Kidney (tissue), 14 donors: ENCODE data around the gene KCNMB2. TPM values are rescaled to one million over a fixed set of nuclear protein-coding genes. Genes with fewer than 3 reads are reported as not detected.

ENCODE experiments used
- DNase-seq, 5 donors: peaks; one replicate each; pipeline ENCODE4 v3.0.0-alpha.2; 2013 to 2020
- FAIRE-seq: peaks from 2 replicates; lab custom pipeline; 2012; peaks lifted over from hg19 to GRCh38; lab: Jason Lieb, UNC
- H3K27ac ChIP-seq, 2 donors: one replicate each; pipeline ENCODE4 v1.7.0; 2013; ENCODE audit warnings: low read depth in 2 of 2, low read length in 2 of 2, inconsistent platforms in 1 of 2
- H3K27me3 ChIP-seq: one replicate; pipeline ENCODE4 v1.7.1; 2013; ENCODE audit warnings: low read length, inconsistent platforms; ENCODE audit not compliant: control insufficient read depth, insufficient read depth
- H3K36me3 ChIP-seq, 3 donors: one replicate each; pipeline versions ENCODE4 v1.7.0 to v1.7.1; 2013; ENCODE audit warnings: low read length in 3 of 3, control low read depth in 1 of 3, inconsistent platforms in 1 of 3; ENCODE audit not compliant: insufficient read depth in 3 of 3, control insufficient read depth in 2 of 3
- H3K4me1 ChIP-seq, 3 donors: one replicate each; pipeline versions ENCODE4 v1.7.0 to v1.7.1; 2013; ENCODE audit warnings: low read length in 3 of 3, inconsistent platforms in 1 of 3, low read depth in 1 of 3; ENCODE audit not compliant: control insufficient read depth in 2 of 3, insufficient read depth in 2 of 3
- H3K4me3 ChIP-seq, 3 donors: one replicate each; pipeline versions ENCODE4 v1.7.0 to v1.8.1; 2013; ENCODE audit warnings: low read length in 3 of 3, control low read depth in 1 of 3, inconsistent platforms in 1 of 3
- H3K9ac ChIP-seq, 3 donors: one replicate each; pipeline versions ENCODE4 v1.7.0 to v1.7.1; 2013; ENCODE audit warnings: low read length in 3 of 3, control low read depth in 1 of 3, inconsistent platforms in 1 of 3
- H3K9me3 ChIP-seq, 3 donors: one replicate each; pipeline versions ENCODE4 v1.7.0 to v1.7.1; 2013; ENCODE audit warnings: low read length in 3 of 3, control low read depth in 1 of 3, inconsistent platforms in 1 of 3; ENCODE audit not compliant: control insufficient read depth in 2 of 3, insufficient read depth in 1 of 3
- CTCF ChIP-seq: IDR thresholded peaks from 3 replicates; pipeline ENCODE4 v1.5.1; 2012; ENCODE audit warnings: mild to moderate bottlenecking, moderate library complexity, borderline replicate concordance; ENCODE audit not compliant: insufficient read depth; ENCODE audit errors: extremely low read depth
- intact Hi-C: fragments of 100-400 bp; cut with DNase I; formaldehyde crosslinking; loops from one replicate; pipeline ENCODE4 v1.11.1; 2022
- polyA plus RNA-seq: library from polyadenylated mRNA; stranded (reverse); fragments of 350-450 nt; fragmentation: Illumina TruSeq; extraction: RNeasy Lipid Tissue Mini Kit (QIAGEN cat#74804); gene quantifications from one replicate; pipeline ENCODE4 v1.2.3, GENCODE V29; 2014; ENCODE audit warnings: low read depth, low replicate concordance; ENCODE audit not compliant: insufficient read depth
- total RNA-seq: library from RNA; stranded (reverse); fragmentation: NEBNext Ultra II Directional; extraction: Animal tissue kit (Norgen Biotek cat#: 25700); gene quantifications from one replicate; pipeline ENCODE4 v1.2.1, GENCODE V29; 2021
- donor health status: control.
- donor health status: control.
- donor health status: control.
- donor health status: control.
- donor health status: control.
- donor health status: DM: yes; HTN: yes; CAD: no.
- donor health status: Normal renal cell carcinoma (clear cell type).

KCNMB2 gene
- total and polyA plus RNA-seq, 2 donors from 2014 or later, result 2.1 to 4.4 TPM

- no peak for DNase-seq
- TF ChIP-seq CTCF, result no peak
- Histone ChIP-seq H3K4me3 (no peak overlapping the region), H3K4me1 (no peaks in the 10 kb centered on the region), H3K9me3 (no peaks in the 10 kb centered on the region), H3K9ac (no peak overlapping the region), H3K27ac (no peak overlapping the region), H3K36me3 (no peaks in the 10 kb centered on the region), H3K27me3 (no peaks in the 10 kb centered on the region)
- intact Hi-C loops, result no loop called here
- no peak for FAIRE-seq
Measured at GRCh38 chr3:178707311-178708031, 171.2 kb downstream of the KCNMB2 start.

- TF ChIP-seq CTCF, result no peak
- DNase-seq, result peak in 3 of 5 donors; percentile 24 to 85 (median 48)
- Histone ChIP-seq H3K9me3 (no peaks in the 10 kb centered on the region), H3K27ac (no peak overlapping the region), H3K9ac (no peak overlapping the region), H3K36me3 (no peaks in the 10 kb centered on the region), H3K4me1 (no peaks in the 10 kb centered on the region), H3K4me3 (no peak overlapping the region), H3K27me3 (no peaks in the 10 kb centered on the region)
- no peak for FAIRE-seq
- intact Hi-C loops, result no loop called here
Measured at GRCh38 chr3:178709051-178709450, 172.8 kb downstream of the KCNMB2 start.

- no peak for DNase-seq
- Histone ChIP-seq H3K27me3 (no peaks in the 10 kb centered on the region), H3K4me1 (no peaks in the 10 kb centered on the region), H3K9me3 (no peaks in the 10 kb centered on the region), H3K9ac (no peak overlapping the region), H3K4me3 (no peak overlapping the region), H3K27ac (no peak overlapping the region), H3K36me3 (no peaks in the 10 kb centered on the region)
- FAIRE-seq, result no peak
- intact Hi-C loops, result no loop called here
- no peak for TF ChIP-seq CTCF
Measured at GRCh38 chr3:178711753-178712152, 175.5 kb downstream of the KCNMB2 start.

GRCh38 chr3:178712247-178712646, 176.0 kb downstream of the KCNMB2 start:
- Histone ChIP-seq H3K4me1 (no peaks in the 10 kb centered on the region), H3K27ac (no peak overlapping the region), H3K27me3 (no peaks in the 10 kb centered on the region), H3K4me3 (no peak overlapping the region), H3K36me3 (no peaks in the 10 kb centered on the region), H3K9ac (no peak overlapping the region), H3K9me3 (no peaks in the 10 kb centered on the region)
- intact Hi-C loops, result no loop called here
- no peak for DNase-seq
- no peak for FAIRE-seq
- TF ChIP-seq CTCF, result no peak
